Measurements from ENCODE around the gene FHOD3.
A peak's percentile ranks its signal among the peaks of the same experiment; 100 is the strongest.

The FHOD3 gene

GRCh38 chr18:36692921-36693332 lies 395.4 kb downstream of the FHOD3 start:
- no peak for TF ChIP-seq CTCF (IDR thresholded peaks at IDR 0.05; ENCODE audit: low read depth, low read length)
- DNase-seq (ENCODE audit: low read depth, low spot score) = no peak
- in situ Hi-C loops (cut with HindIII; ENCODE audit: low sequenced_read_pairs) = no loop called here
- H3K4me3 ChIP-seq (ENCODE audit: low read depth, low read length) = no peak overlapping the region

- TF ChIP-seq CTCF (IDR thresholded peaks at IDR 0.05; ENCODE audit: low read depth, low read length) = no peak
- in situ Hi-C loops (cut with HindIII; ENCODE audit: low sequenced_read_pairs) = no loop called here
- no peak overlapping the region for H3K4me3 ChIP-seq (ENCODE audit: low read depth, low read length)
- peak; percentile 33 for DNase-seq (ENCODE audit: low read depth, low spot score)
Observed at GRCh38 chr18:36693931-36694620, 396.6 kb downstream of the FHOD3 start.

DNA sequence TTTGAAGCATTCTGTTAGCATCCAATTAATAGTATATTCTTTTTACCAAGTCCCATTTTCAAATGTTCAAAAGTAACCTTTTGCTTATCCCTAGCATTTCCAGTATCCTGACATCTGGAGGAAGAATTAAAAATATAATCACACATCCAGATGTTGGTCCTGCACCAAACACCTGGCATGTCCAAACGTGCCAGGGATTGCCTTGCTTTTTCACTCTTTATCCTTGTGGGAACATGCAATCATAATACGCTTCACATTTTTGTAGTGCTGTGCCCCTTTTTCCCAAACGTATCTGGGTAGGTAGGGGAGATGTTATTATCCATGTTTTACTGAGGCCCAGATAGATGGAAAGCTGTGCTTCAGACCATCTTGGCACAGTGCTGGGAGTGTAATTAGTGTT lies 398.3 kb downstream of the FHOD3 start:
- DNase-seq (ENCODE audit: low read depth, low spot score) = no peak
- in situ Hi-C loops (cut with HindIII; ENCODE audit: low sequenced_read_pairs) = no loop called here
- TF ChIP-seq CTCF (IDR thresholded peaks at IDR 0.05; ENCODE audit: low read depth, low read length) = no peak
- no peak overlapping the region for H3K4me3 ChIP-seq (ENCODE audit: low read depth, low read length)

GRCh38 chr18:36697905-36698304 lies 400.4 kb downstream of the FHOD3 start:
- in situ Hi-C loops (cut with HindIII; ENCODE audit: low sequenced_read_pairs) = no loop called here
- no peak overlapping the region for H3K4me3 ChIP-seq (ENCODE audit: low read depth, low read length)
- peak; percentile 89 for DNase-seq (ENCODE audit: low read depth, low spot score)
- no peak for TF ChIP-seq CTCF (IDR thresholded peaks at IDR 0.05; ENCODE audit: low read depth, low read length)

- DNase-seq (ENCODE audit: low read depth, low spot score) = no peak
- no peak for TF ChIP-seq CTCF (IDR thresholded peaks at IDR 0.05; ENCODE audit: low read depth, low read length)
- in situ Hi-C loops (cut with HindIII; ENCODE audit: low sequenced_read_pairs) = no loop called here
- no peak overlapping the region for H3K4me3 ChIP-seq (ENCODE audit: low read depth, low read length)
Observed at GRCh38 chr18:36700955-36701354, 403.4 kb downstream of the FHOD3 start.

DNA sequence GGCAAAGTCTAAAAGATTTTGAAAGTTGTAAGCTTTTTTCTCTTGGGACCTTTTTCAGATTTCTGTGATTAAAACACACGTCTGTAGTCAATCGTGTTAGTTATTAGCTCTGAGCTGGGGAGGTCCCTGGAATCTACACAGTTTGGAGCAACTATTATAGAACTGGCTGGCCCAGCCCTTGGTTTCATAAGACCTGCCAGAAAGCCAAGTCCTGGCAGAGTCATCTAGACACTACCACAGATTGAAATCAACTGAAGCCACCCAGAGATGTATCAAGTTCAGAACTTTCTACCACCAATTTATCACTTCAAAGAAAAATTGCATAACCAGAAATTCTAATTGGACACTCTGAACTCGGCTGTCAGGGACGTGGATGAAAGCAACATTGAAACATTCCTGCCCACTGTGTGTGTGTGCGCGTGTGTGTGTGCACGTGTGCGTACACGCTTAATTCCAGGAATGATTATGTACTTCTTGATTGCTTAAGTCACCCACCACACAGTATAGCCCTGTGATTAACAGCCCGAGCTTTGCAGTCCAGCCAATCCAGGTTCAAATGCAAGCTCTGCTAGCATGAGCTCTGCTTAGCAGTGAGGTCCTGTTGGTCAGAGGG lies 405.0 kb downstream of the FHOD3 start:
- no peak overlapping the region for H3K4me3 ChIP-seq (ENCODE audit: low read depth, low read length)
- no peak for DNase-seq (ENCODE audit: low read depth, low spot score)
- TF ChIP-seq CTCF (IDR thresholded peaks at IDR 0.05; ENCODE audit: low read depth, low read length) = no peak
- in situ Hi-C loops (cut with HindIII; ENCODE audit: low sequenced_read_pairs) = no loop called here

Measured in astrocyte of the spinal cord (primary cell).